Measurements from ENCODE around the gene LY86. TPM values are rescaled to one million over a fixed set of nuclear protein-coding genes. Genes with fewer than 3 reads are reported as not detected.

LY86 gene
- total and polyA plus RNA-seq, 2 experiments from 2014 or later = not detected

DNA sequence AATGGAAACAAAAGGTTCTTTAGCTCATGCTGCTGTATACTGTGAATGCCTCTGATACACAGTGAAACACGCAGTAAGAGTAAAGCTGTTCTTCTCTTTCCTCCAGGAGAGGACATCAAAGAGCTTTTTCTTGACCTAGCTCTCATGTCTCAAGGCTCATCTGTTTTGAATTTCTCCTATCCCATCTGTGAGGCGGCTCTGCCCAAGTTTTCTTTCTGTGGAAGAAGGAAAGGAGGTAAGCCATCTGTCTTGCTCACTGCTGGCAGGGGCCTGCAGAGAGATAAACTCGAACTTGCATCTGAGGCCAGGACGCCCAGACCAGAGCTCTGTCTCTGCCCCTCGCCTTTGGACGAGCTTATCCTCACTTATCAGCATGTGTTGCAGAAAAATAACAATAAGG, 37.7 kb downstream of the LY86 start:
- no peak overlapping the region for H3K4me3 ChIP-seq
- no peaks in the 10 kb centered on the region for H3K36me3 ChIP-seq
- H3K27me3 ChIP-seq = no peaks in the 10 kb centered on the region
- no peaks in the 10 kb centered on the region for H3K9me3 ChIP-seq (ENCODE audit: low read depth)
- H3K4me1 ChIP-seq (ENCODE audit: low read depth) = peaks cover 9% of the 10 kb centered on the region
- DNase-seq (ENCODE audit: low read depth in 1 of 2, low spot score in 1 of 2) = no peak
- TF ChIP-seq, protein P1, sequence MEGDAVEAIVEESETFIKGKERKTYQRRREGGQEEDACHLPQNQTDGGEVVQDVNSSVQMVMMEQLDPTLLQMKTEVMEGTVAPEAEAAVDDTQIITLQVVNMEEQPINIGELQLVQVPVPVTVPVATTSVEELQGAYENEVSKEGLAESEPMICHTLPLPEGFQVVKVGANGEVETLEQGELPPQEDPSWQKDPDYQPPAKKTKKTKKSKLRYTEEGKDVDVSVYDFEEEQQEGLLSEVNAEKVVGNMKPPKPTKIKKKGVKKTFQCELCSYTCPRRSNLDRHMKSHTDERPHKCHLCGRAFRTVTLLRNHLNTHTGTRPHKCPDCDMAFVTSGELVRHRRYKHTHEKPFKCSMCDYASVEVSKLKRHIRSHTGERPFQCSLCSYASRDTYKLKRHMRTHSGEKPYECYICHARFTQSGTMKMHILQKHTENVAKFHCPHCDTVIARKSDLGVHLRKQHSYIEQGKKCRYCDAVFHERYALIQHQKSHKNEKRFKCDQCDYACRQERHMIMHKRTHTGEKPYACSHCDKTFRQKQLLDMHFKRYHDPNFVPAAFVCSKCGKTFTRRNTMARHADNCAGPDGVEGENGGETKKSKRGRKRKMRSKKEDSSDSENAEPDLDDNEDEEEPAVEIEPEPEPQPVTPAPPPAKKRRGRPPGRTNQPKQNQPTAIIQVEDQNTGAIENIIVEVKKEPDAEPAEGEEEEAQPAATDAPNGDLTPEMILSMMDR (IDR thresholded peaks at IDR 0.05; ENCODE audit: low read depth, low read length) = no peak
- no peak overlapping the region for H3K27ac ChIP-seq

DNA sequence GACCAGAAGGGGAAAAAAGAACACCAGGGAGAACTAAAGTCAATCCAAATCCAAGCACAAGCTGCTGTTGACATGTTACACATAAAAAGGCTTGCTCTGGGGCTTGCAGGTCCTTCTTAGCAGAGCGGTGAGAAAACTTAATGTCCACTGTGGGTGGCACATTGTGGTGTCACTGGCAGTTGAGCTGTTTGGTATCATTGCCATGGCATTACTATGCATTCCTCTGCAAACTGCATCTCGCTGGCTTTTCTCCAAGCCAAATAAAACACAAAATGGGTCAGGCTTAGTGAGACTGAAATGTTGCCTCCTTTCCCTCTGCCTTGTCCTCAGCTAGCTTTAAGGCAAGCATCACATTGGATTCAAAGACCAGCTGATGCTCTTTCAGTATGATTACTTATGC, 40.9 kb downstream of the LY86 start:
- no peaks in the 10 kb centered on the region for H3K36me3 ChIP-seq
- H3K4me3 ChIP-seq = no peak overlapping the region
- H3K27me3 ChIP-seq = no peaks in the 10 kb centered on the region
- no peaks in the 10 kb centered on the region for H3K9me3 ChIP-seq (ENCODE audit: low read depth)
- no peak overlapping the region for H3K27ac ChIP-seq
- DNase-seq (ENCODE audit: low read depth in 1 of 2, low spot score in 1 of 2) = peak in 1 of 2 donors; percentile 25
- TF ChIP-seq, protein P1 (IDR thresholded peaks at IDR 0.05; ENCODE audit: low read depth, low read length) = no peak
- no peaks in the 10 kb centered on the region for H3K4me1 ChIP-seq (ENCODE audit: low read depth)

DNA sequence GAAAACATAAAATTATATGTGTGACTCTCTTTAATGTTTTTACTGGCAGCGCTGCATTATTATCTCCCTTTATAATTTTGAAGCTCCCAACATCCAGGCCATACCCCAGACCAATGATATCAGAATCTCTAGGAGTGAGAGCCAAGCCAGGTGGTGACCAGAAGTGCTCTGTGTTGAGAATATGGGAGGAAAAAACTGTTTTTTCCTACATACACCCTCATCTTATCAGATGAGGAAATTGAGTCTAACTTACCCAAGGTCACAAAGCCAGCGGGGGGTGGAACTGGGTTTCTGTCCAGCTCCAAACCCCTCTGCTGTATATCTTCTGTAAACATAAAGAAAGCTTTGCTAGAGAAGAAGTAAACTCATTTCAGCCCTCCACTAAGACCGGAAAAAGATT, 42.5 kb downstream of the LY86 start:
- Histone ChIP-seq H3K4me1 (ENCODE audit: low read depth) (no peaks in the 10 kb centered on the region), H3K27me3 (no peaks in the 10 kb centered on the region), H3K36me3 (no peaks in the 10 kb centered on the region), H3K4me3 (no peak overlapping the region), H3K27ac (no peak overlapping the region), H3K9me3 (ENCODE audit: low read depth) (no peaks in the 10 kb centered on the region)
- DNase-seq (ENCODE audit: low read depth in 1 of 2, low spot score in 1 of 2) = no peak
- TF ChIP-seq, protein P1 (IDR thresholded peaks at IDR 0.05; ENCODE audit: low read depth, low read length) = no peak

DNA sequence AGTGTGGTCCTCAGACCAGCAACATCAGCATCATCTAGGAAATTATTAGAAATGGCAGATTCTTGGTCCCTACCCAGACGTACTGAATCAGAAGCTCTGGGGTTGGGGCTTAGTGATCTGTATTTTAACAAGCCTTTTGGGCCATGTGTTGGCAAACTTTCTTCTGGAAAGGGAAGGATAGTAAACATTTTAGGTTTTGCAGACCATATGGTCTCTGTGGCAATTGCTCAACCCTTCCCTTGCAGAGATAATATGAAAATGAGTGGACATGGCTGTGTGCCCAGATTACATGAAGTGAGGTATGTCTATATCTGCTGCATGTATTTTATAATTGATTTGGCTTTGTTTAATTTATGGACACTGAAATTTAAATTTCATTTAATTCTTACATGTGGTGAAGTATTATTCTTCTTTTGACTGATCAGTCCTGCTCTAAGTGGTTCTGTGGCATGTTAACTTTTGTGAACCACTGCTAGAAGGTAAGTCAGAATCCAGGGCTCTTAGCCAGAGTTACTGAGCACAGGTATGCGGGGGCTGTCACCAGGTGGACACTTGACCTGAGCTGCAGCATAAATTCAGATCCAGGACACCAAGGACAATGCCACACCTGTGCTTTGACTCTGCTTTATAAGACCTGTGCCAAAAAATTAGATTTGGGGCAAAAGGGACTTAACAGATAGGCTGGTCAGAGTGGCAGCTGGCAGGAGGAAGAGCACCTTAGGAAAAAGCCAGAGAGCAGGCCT, 43.2 kb downstream of the LY86 start:
- TF ChIP-seq, protein P1 (IDR thresholded peaks at IDR 0.05; ENCODE audit: low read depth, low read length) = no peak

DNA sequence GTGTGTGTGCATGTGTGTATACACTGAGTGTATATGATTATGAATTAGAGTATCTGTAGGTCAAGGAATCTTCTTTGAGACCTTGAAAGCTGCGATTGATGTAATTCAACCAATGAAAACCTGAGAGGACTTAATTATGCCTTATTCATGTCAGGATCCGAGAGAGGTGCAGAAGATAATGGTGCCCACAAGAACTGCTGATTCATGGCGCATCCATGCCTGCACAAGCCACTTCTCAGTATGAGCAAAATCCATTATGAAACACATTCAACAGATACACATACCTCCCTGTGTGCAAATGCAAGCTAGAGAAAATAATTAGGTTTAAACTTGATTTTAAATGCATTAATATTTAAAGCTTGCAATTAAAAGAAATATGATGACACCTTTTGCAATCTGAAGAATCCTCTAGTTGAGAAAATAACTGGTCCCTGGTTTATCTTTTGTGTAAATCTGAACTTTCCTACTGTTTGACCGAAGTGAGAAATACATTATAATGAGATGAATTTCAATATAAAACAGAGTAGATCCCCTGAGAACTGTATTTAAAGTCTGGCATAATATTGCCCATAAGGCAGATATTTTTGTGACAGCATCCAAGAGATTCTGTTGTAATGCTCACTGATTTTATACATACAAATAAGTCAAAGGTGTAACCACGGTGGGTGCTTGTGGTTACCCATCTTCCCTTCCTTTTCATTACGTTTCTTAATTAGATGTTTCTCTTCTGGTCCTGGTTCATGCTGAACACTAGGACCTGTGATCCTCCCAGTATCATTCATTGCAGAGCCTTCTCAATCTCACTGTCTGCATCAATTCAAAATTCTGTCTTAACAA, 45.6 kb downstream of the LY86 start:
- Histone ChIP-seq H3K36me3 (no peaks in the 10 kb centered on the region), H3K4me3 (no peak overlapping the region)

More for the DNA sequence above, 43.2 kb downstream of the LY86 start:
- DNase-seq (ENCODE audit: low read depth in 1 of 2, low spot score in 1 of 2) = peak in 1 of 2 donors; percentile 86
- H3K27ac ChIP-seq = no peak overlapping the region
- no peaks in the 10 kb centered on the region for H3K27me3 ChIP-seq
- H3K4me3 ChIP-seq = no peak overlapping the region
- H3K4me1 ChIP-seq (ENCODE audit: low read depth) = no peaks in the 10 kb centered on the region
- no peaks in the 10 kb centered on the region for H3K9me3 ChIP-seq (ENCODE audit: low read depth)
- no peaks in the 10 kb centered on the region for H3K36me3 ChIP-seq

More for the DNA sequence above, 45.6 kb downstream of the LY86 start:
- Histone ChIP-seq H3K27ac (no peak overlapping the region), H3K4me1 (ENCODE audit: low read depth) (no peaks in the 10 kb centered on the region), H3K27me3 (no peaks in the 10 kb centered on the region), H3K9me3 (ENCODE audit: low read depth) (no peaks in the 10 kb centered on the region)
- DNase-seq (ENCODE audit: low read depth in 1 of 2, low spot score in 1 of 2) = no peak
- TF ChIP-seq, protein P1 (IDR thresholded peaks at IDR 0.05; ENCODE audit: low read depth, low read length) = no peak
